CD4-positive, alpha-beta T cell treated with Interleukin-2 at 100 ng/mL for 4 hours (primary cell): Measurements from ENCODE around the gene C2CD2.

Experiments
- DNase-seq: peaks from one replicate; pipeline ENCODE4 v3.0.0-alpha.2; 2020; ENCODE audit warnings: low spot score

C2CD2 gene

GRCh38 chr21:41865002-41865777, 88.6 kb downstream of the C2CD2 start:
- DNase-seq = no peak

GRCh38 chr21:41864311-41865001, 89.4 kb downstream of the C2CD2 start:
- no peak for DNase-seq

GRCh38 chr21:41863439-41863740, 90.4 kb downstream of the C2CD2 start:
- no peak for DNase-seq

GRCh38 chr21:41861987-41862386, 91.8 kb downstream of the C2CD2 start:
- DNase-seq = no peak

GRCh38 chr21:41861255-41861654, 92.6 kb downstream of the C2CD2 start:
- no peak for DNase-seq

GRCh38 chr21:41859297-41859980, 94.4 kb downstream of the C2CD2 start:
- DNase-seq = no peak

GRCh38 chr21:41858466-41859296, 95.1 kb downstream of the C2CD2 start:
- no peak for DNase-seq

- DNase-seq = no peak
These were observed 96.0 kb downstream of the C2CD2 start for GRCh38 chr21:41857771-41858300.

GRCh38 chr21:41856572-41856971, 97.2 kb downstream of the C2CD2 start:
- DNase-seq = no peak

- no peak for DNase-seq
These were observed 99.3 kb downstream of the C2CD2 start for GRCh38 chr21:41854426-41854995.

GRCh38 chr21:41852929-41853320, 100.9 kb downstream of the C2CD2 start:
- no peak for DNase-seq

- DNase-seq = no peak
These were observed 101.5 kb downstream of the C2CD2 start for GRCh38 chr21:41852151-41852928.

GRCh38 chr21:41851090-41851790, 102.6 kb downstream of the C2CD2 start:
- no peak for DNase-seq

- no peak for DNase-seq
These were observed 103.7 kb downstream of the C2CD2 start for GRCh38 chr21:41850085-41850484.

GRCh38 chr21:41848958-41849580, 104.7 kb downstream of the C2CD2 start:
- DNase-seq = no peak

- DNase-seq = no peak
These were observed 105.3 kb downstream of the C2CD2 start for GRCh38 chr21:41848533-41848932.

GRCh38 chr21:41847066-41847804, 106.6 kb downstream of the C2CD2 start:
- DNase-seq = no peak

GRCh38 chr21:41846536-41846935, 107.3 kb downstream of the C2CD2 start:
- no peak for DNase-seq

GRCh38 chr21:41846033-41846317, 107.8 kb downstream of the C2CD2 start:
- no peak for DNase-seq
